22Rv1 (cell line): Measurements from ENCODE around the gene FILIP1L.

Experiments used
- ZFX ChIP-seq: fragments of 450-650 bp; IDR thresholded peaks from 2 replicates; pipeline ENCODE4 v1.6.1; 2017; ENCODE audit warnings: antibody characterized with exemption, borderline replicate concordance
- TF ChIP-seq, protein P1 (sequence below): fragments of 450-650 bp; IDR thresholded peaks from 2 replicates; pipeline ENCODE4 v1.5.1; 2017; ENCODE audit warnings: mild to moderate bottlenecking

DNA sequence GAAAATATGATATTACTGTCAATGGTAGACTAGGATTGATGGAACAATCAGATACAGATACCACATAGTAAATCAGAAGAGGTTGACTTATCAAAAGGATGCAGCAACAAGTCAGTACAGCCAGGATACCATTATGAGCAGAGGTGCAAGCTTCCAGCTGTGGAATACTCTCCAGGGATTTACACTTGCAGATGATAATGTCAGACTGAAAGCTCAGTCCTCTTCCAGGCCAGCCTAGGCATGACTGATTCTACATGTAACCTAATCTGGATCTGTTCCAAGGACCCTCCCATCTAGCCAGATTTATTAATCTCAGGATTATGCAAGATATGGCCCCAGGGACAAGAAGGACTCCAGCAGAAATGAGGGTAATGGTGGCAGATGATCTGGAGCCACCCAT is 8.2 kb downstream of the FILIP1L start:
- TF ChIP-seq, protein P1, sequence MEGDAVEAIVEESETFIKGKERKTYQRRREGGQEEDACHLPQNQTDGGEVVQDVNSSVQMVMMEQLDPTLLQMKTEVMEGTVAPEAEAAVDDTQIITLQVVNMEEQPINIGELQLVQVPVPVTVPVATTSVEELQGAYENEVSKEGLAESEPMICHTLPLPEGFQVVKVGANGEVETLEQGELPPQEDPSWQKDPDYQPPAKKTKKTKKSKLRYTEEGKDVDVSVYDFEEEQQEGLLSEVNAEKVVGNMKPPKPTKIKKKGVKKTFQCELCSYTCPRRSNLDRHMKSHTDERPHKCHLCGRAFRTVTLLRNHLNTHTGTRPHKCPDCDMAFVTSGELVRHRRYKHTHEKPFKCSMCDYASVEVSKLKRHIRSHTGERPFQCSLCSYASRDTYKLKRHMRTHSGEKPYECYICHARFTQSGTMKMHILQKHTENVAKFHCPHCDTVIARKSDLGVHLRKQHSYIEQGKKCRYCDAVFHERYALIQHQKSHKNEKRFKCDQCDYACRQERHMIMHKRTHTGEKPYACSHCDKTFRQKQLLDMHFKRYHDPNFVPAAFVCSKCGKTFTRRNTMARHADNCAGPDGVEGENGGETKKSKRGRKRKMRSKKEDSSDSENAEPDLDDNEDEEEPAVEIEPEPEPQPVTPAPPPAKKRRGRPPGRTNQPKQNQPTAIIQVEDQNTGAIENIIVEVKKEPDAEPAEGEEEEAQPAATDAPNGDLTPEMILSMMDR, result no peak
- no peak for TF ChIP-seq ZFX
